Measurements from ENCODE around the gene PLEKHH1. TPM values are rescaled to one million over a fixed set of nuclear protein-coding genes. Genes with fewer than 3 reads are reported as not detected.

The PLEKHH1 gene
- total RNA-seq, 1 experiment from 2014 or later, result 27.6 TPM

- Histone ChIP-seq H3K4me1 (ENCODE audit: control insufficient read depth in 1 of 2, insufficient read depth in 2 of 2, low read length in 2 of 2) (peaks cover 4 to 19% of the 10 kb centered on the region in 2 experiments; a peak in 3 of 4 replicates), H3K27me3 (ENCODE audit: insufficient read depth, low read length) (peaks cover 13% of the 10 kb centered on the region; the same call in 1 of the 2 replicates), H3K9me2 (ENCODE audit: insufficient read depth) (no peaks in the 10 kb centered on the region), H4K20me1 (ENCODE audit: insufficient read depth) (no peaks in the 10 kb centered on the region), H3K36me3 (ENCODE audit: control insufficient read depth in 1 of 2, insufficient read depth in 2 of 2, low read length in 2 of 2) (no peaks in the 10 kb centered on the region), H2AFZ (ENCODE audit: low read depth, low read length, poor library complexity, severe bottlenecking) (no peak overlapping the region), H3K27ac (ENCODE audit: low read depth, low read length) (no peak overlapping the region), H3K9me3 (ENCODE audit: control insufficient read depth in 1 of 2, insufficient read depth in 1 of 2, low read depth in 1 of 2, low read length in 2 of 2) (no peaks in the 10 kb centered on the region), H3K9ac (ENCODE audit: low read length) (no peak overlapping the region), H3K4me2 (ENCODE audit: low read length) (no peak overlapping the region), H3K4me3 (replicated peaks in 1 of 2; ENCODE audit: low read depth in 1 of 2, low read length in 2 of 2) (no peak overlapping the region), H3K79me2 (ENCODE audit: insufficient read depth, low read length) (no peaks in the 10 kb centered on the region)
- ATAC-seq (no peak), DNase-seq (ENCODE audit: low read depth, low spot score) (no peak)
- ChIA-PET CTCF (interaction anchor here (1.0 kb wide), 1 partner anchor 43 kb away, joined by 4 read pairs; no protein-coding TSS in a partner anchor), RAD21 (ENCODE audit: low non-redundant PET in 1 of 2, low total read pairs in 2 of 2, uncharacterized antibody in 2 of 2, unreplicated experiment in 2 of 2) (no interaction called here), POLR2A (no interaction called here)
- no TSS peak for BruUV-seq (replicated peaks)
- TF ChIP-seq ZFX (IDR thresholded peaks at IDR 0.05) (no peak), TCF7L2 (IDR thresholded peaks at IDR 0.05; ENCODE audit: borderline replicate concordance, extremely low read depth, insufficient read depth, insufficient read length) (no peak), EZH2 (IDR thresholded peaks at IDR 0.05) (no peak), SRF (IDR thresholded peaks at IDR 0.05; ENCODE audit: low read depth) (no peak), SP1 (IDR thresholded peaks at IDR 0.05; ENCODE audit: low read depth) (no peak), CTCF (IDR thresholded peaks at IDR 0.05 in 2 of 3, conservative IDR thresholded peaks at IDR 0.05 in 1 of 3; ENCODE audit: borderline replicate concordance in 1 of 3, insufficient read depth in 1 of 3, low read depth in 2 of 3, low read length in 2 of 3) (no peak), EGR1 (IDR thresholded peaks at IDR 0.05; ENCODE audit: low read depth) (no peak), YY1 (IDR thresholded peaks at IDR 0.05; ENCODE audit: extremely low read depth, insufficient replicate concordance, low read depth, low read length) (no peak), ZBTB33 (IDR thresholded peaks at IDR 0.05; ENCODE audit: extremely low read depth, insufficient replicate concordance, low read length) (no peak), EZH2phosphoT487 (IDR thresholded peaks at IDR 0.05; ENCODE audit: borderline replicate concordance) (no peak), POLR2AphosphoS5 (IDR thresholded peaks at IDR 0.05; ENCODE audit: low read depth, low read length) (no peak), POLR2A (IDR thresholded peaks at IDR 0.05; ENCODE audit: borderline replicate concordance, extremely low read depth, insufficient read depth, insufficient read length) (no peak)
- TF ChIP-seq, protein P1, sequence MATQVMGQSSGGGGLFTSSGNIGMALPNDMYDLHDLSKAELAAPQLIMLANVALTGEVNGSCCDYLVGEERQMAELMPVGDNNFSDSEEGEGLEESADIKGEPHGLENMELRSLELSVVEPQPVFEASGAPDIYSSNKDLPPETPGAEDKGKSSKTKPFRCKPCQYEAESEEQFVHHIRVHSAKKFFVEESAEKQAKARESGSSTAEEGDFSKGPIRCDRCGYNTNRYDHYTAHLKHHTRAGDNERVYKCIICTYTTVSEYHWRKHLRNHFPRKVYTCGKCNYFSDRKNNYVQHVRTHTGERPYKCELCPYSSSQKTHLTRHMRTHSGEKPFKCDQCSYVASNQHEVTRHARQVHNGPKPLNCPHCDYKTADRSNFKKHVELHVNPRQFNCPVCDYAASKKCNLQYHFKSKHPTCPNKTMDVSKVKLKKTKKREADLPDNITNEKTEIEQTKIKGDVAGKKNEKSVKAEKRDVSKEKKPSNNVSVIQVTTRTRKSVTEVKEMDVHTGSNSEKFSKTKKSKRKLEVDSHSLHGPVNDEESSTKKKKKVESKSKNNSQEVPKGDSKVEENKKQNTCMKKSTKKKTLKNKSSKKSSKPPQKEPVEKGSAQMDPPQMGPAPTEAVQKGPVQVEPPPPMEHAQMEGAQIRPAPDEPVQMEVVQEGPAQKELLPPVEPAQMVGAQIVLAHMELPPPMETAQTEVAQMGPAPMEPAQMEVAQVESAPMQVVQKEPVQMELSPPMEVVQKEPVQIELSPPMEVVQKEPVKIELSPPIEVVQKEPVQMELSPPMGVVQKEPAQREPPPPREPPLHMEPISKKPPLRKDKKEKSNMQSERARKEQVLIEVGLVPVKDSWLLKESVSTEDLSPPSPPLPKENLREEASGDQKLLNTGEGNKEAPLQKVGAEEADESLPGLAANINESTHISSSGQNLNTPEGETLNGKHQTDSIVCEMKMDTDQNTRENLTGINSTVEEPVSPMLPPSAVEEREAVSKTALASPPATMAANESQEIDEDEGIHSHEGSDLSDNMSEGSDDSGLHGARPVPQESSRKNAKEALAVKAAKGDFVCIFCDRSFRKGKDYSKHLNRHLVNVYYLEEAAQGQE (IDR thresholded peaks at IDR 0.05; ENCODE audit: low read depth), result no peak
- TF ChIP-seq, protein P2, sequence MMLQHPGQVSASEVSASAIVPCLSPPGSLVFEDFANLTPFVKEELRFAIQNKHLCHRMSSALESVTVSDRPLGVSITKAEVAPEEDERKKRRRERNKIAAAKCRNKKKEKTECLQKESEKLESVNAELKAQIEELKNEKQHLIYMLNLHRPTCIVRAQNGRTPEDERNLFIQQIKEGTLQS (IDR thresholded peaks at IDR 0.05), result no peak
- intact Hi-C loops (cut with micrococcal nuclease), result no loop called here
Observed at GRCh38 chr14:67528276-67528675, 4.8 kb upstream of the PLEKHH1 start.
